ENCODE results near the gene GGTLC2.
"Not testable (repeated sequence)": the region's sequence is repeated elsewhere in the genome, so short reads cannot be mapped to it uniquely, and the experiment has no call there.

Gene GGTLC2

GRCh38 chr22:22644314-22644713, at the start of gene GGTLC2:
GGTLC2 (plus strand) TSS chr22:22644614; CDS start chr22:22646346, 1,732 bp downstream.
- FAIRE-seq = not testable (repeated sequence)

- no peak for FAIRE-seq
Observed at GRCh38 chr22:22595001-22595835, 49.2 kb upstream of the GGTLC2 start.

- FAIRE-seq = no peak
Observed at GRCh38 chr22:22598144-22598543, 46.3 kb upstream of the GGTLC2 start.

GRCh38 chr22:22599248-22599647, 45.2 kb upstream of the GGTLC2 start:
- no peak for FAIRE-seq

GRCh38 chr22:22600531-22601261, 43.7 kb upstream of the GGTLC2 start:
- FAIRE-seq = no peak

GRCh38 chr22:22603470-22603947, 40.9 kb upstream of the GGTLC2 start:
- no peak for FAIRE-seq

- no peak for FAIRE-seq
Observed at GRCh38 chr22:22604326-22605073, 39.9 kb upstream of the GGTLC2 start.

GRCh38 chr22:22605074-22605404, 39.4 kb upstream of the GGTLC2 start:
- no peak for FAIRE-seq

- not testable (repeated sequence) for FAIRE-seq
Observed at GRCh38 chr22:22608022-22608421, 36.4 kb upstream of the GGTLC2 start.

- no peak for FAIRE-seq
Observed at GRCh38 chr22:22609291-22609690, 35.1 kb upstream of the GGTLC2 start.

- no peak for FAIRE-seq
Observed at GRCh38 chr22:22612516-22612915, 31.9 kb upstream of the GGTLC2 start.

- FAIRE-seq = no peak
Observed at GRCh38 chr22:22614065-22614464, 30.3 kb upstream of the GGTLC2 start.

- FAIRE-seq = no peak
Observed at GRCh38 chr22:22616636-22617035, 27.8 kb upstream of the GGTLC2 start.

- no peak for FAIRE-seq
Observed at GRCh38 chr22:22618448-22618847, 26.0 kb upstream of the GGTLC2 start.

- FAIRE-seq = no peak
Observed at GRCh38 chr22:22618923-22619322, 25.5 kb upstream of the GGTLC2 start.

GRCh38 chr22:22619765-22620414, 24.5 kb upstream of the GGTLC2 start:
- FAIRE-seq = no peak

GRCh38 chr22:22628546-22629495, 15.6 kb upstream of the GGTLC2 start:
- not testable (repeated sequence) for FAIRE-seq

GRCh38 chr22:22631223-22631652, 13.2 kb upstream of the GGTLC2 start:
- FAIRE-seq = not testable (repeated sequence)

GRCh38 chr22:22632226-22632625, 12.2 kb upstream of the GGTLC2 start:
- not testable (repeated sequence) for FAIRE-seq

GRCh38 chr22:22633533-22633932, 10.9 kb upstream of the GGTLC2 start:
- FAIRE-seq = not testable (repeated sequence)

GRCh38 chr22:22636260-22636659, 8.2 kb upstream of the GGTLC2 start:
- not testable (repeated sequence) for FAIRE-seq
